ENCODE data around the gene FLNC. TPM values are rescaled to one million over a fixed set of nuclear protein-coding genes. Genes with fewer than 3 reads are reported as not detected.
A peak's percentile ranks its signal among the peaks of the same experiment; 100 is the strongest.

The FLNC gene
- total and polyA plus RNA-seq, 2 of the 13 experiments (the other 11 are each of a cell fraction or from before 2014, with no cell fraction given), result 0.02 TPM; not detected in 1

DNA sequence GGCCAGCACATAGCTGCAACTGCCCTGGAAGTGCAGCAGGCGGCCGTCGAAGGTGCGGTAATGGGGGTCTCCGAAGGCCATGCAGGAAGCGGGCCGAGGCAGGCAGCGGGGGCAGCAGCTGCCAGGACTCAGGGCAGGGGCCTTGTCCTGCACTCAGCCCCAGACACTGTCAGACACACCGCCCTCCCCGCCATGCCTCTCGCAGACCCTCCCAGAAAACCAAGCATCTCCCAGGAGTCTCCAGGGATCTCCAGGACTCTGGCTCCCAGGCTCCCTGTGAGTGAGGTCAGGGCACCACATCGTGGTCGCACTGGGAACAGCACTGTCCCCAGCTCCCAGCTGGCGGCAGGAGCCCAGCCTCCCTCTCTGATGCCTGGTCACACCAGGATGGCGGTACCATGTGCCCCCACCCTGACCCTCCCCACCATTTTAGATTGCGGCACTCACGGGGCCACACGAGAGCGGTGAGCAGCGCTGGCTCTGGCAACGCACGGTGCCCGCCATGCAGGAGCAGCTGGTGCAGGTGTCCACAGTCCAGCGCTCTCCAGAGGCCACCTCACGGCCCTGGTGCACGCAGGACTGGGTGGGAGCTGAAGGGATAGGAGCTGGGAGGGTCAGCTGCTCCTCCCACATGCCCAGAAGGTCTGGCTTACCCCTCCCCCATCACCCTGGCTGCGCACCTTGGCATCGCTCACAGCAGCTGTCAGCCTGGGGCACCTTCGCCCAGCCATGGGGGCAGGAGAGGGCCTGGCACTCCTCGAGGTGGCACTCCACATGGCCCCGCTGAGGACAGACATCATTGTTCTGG lies 49.9 kb downstream of the FLNC start (continued):
- TF ChIP-seq HNRNPUL1 (IDR thresholded peaks at IDR 0.05; ENCODE audit: low read depth, low read length) (no peak), RBM39 (IDR thresholded peaks at IDR 0.05; ENCODE audit: low read depth, low read length, poor library complexity, severe bottlenecking) (no peak), ZNF614 (CRISPR knock-in tag; IDR thresholded peaks at IDR 0.05; ENCODE audit: borderline replicate concordance) (peak; percentile 24; the same call in 1 of the 2 replicates), ZNF292 (CRISPR knock-in tag; IDR thresholded peaks at IDR 0.05; ENCODE audit: borderline replicate concordance, low read depth) (peak; percentile 45; the same call in 1 of the 2 replicates), RBAK (CRISPR knock-in tag; IDR thresholded peaks at IDR 0.05) (no peak), ZNF331 (CRISPR knock-in tag; IDR thresholded peaks at IDR 0.05) (no peak), SALL1 (CRISPR knock-in tag; IDR thresholded peaks at IDR 0.05) (peak; percentile 27; the same call in 1 of the 2 replicates), ISX (CRISPR knock-in tag; conservative IDR thresholded peaks at IDR 0.05) (no peak), DPF2 (CRISPR knock-in tag; IDR thresholded peaks at IDR 0.05; ENCODE audit: borderline replicate concordance, low read depth) (no peak), GABPB1 (CRISPR knock-in tag; IDR thresholded peaks at IDR 0.05) (peak; percentile 31; the same call in 1 of the 2 replicates), HDAC2 (CRISPR knock-in tag; IDR thresholded peaks at IDR 0.05) (no peak), REXO4 (CRISPR knock-in tag; IDR thresholded peaks at IDR 0.05; ENCODE audit: borderline replicate concordance) (no peak), HMG20A (CRISPR knock-in tag; IDR thresholded peaks at IDR 0.05; ENCODE audit: borderline replicate concordance) (no peak), ZNF431 (CRISPR knock-in tag; IDR thresholded peaks at IDR 0.05; ENCODE audit: borderline replicate concordance, low read depth) (no peak), STAG1 (CRISPR knock-in tag; IDR thresholded peaks at IDR 0.05) (peak; percentile 92), PHF8 (CRISPR knock-in tag; IDR thresholded peaks at IDR 0.05) (no peak)
- TF ChIP-seq, protein P1, sequence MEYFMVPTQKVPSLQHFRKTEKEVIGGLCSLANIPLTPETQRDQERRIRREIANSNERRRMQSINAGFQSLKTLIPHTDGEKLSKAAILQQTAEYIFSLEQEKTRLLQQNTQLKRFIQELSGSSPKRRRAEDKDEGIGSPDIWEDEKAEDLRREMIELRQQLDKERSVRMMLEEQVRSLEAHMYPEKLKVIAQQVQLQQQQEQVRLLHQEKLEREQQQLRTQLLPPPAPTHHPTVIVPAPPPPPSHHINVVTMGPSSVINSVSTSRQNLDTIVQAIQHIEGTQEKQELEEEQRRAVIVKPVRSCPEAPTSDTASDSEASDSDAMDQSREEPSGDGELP (IDR thresholded peaks at IDR 0.05; ENCODE audit: borderline replicate concordance, low read depth), result peak; percentile 73; the same call in 1 of the 2 replicates
- TF ChIP-seq, protein P2, sequence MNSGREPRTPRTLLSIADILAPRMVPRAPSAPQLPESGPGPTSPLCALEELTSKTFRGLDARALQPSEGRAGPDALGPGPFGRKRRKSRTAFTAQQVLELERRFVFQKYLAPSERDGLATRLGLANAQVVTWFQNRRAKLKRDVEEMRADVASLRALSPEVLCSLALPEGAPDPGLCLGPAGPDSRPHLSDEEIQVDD (CRISPR knock-in tag; IDR thresholded peaks at IDR 0.05; ENCODE audit: borderline replicate concordance), result 0 out of 2 replicates have a peak, but pooled peaks have one; percentile 57
- TF ChIP-seq, protein P3, sequence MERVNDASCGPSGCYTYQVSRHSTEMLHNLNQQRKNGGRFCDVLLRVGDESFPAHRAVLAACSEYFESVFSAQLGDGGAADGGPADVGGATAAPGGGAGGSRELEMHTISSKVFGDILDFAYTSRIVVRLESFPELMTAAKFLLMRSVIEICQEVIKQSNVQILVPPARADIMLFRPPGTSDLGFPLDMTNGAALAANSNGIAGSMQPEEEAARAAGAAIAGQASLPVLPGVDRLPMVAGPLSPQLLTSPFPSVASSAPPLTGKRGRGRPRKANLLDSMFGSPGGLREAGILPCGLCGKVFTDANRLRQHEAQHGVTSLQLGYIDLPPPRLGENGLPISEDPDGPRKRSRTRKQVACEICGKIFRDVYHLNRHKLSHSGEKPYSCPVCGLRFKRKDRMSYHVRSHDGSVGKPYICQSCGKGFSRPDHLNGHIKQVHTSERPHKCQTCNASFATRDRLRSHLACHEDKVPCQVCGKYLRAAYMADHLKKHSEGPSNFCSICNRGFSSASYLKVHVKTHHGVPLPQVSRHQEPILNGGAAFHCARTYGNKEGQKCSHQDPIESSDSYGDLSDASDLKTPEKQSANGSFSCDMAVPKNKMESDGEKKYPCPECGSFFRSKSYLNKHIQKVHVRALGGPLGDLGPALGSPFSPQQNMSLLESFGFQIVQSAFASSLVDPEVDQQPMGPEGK (CRISPR knock-in tag; IDR thresholded peaks at IDR 0.05), result peak; percentile 18; the same call in 1 of the 2 replicates
- TF ChIP-seq, protein P4, sequence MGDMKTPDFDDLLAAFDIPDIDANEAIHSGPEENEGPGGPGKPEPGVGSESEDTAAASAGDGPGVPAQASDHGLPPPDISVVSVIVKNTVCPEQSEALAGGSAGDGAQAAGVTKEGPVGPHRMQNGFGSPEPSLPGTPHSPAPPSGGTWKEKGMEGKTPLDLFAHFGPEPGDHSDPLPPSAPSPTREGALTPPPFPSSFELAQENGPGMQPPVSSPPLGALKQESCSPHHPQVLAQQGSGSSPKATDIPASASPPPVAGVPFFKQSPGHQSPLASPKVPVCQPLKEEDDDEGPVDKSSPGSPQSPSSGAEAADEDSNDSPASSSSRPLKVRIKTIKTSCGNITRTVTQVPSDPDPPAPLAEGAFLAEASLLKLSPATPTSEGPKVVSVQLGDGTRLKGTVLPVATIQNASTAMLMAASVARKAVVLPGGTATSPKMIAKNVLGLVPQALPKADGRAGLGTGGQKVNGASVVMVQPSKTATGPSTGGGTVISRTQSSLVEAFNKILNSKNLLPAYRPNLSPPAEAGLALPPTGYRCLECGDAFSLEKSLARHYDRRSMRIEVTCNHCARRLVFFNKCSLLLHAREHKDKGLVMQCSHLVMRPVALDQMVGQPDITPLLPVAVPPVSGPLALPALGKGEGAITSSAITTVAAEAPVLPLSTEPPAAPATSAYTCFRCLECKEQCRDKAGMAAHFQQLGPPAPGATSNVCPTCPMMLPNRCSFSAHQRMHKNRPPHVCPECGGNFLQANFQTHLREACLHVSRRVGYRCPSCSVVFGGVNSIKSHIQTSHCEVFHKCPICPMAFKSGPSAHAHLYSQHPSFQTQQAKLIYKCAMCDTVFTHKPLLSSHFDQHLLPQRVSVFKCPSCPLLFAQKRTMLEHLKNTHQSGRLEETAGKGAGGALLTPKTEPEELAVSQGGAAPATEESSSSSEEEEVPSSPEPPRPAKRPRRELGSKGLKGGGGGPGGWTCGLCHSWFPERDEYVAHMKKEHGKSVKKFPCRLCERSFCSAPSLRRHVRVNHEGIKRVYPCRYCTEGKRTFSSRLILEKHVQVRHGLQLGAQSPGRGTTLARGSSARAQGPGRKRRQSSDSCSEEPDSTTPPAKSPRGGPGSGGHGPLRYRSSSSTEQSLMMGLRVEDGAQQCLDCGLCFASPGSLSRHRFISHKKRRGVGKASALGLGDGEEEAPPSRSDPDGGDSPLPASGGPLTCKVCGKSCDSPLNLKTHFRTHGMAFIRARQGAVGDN (CRISPR knock-in tag; IDR thresholded peaks at IDR 0.05), result peak; percentile 59
- TF ChIP-seq, protein P5, sequence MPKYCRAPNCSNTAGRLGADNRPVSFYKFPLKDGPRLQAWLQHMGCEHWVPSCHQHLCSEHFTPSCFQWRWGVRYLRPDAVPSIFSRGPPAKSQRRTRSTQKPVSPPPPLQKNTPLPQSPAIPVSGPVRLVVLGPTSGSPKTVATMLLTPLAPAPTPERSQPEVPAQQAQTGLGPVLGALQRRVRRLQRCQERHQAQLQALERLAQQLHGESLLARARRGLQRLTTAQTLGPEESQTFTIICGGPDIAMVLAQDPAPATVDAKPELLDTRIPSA (CRISPR knock-in tag; IDR thresholded peaks at IDR 0.05; ENCODE audit: borderline replicate concordance), result no peak
